ENCODE measurements around the gene SCGB1D2.

GRCh38 chr11:62253999-62254542, 12.0 kb downstream of the SCGB1D2 start:
- TF ChIP-seq ATF3 (IDR thresholded peaks at IDR 0.05): no peak
- TF ChIP-seq ATF3 (CRISPR knock-in tag; conservative IDR thresholded peaks at IDR 0.05): no peak
- TF ChIP-seq POLR2AphosphoS5 (IDR thresholded peaks at IDR 0.05; ENCODE audit: control insufficient read depth, insufficient read depth, low read depth, low read length): no peak
- no peak for TF ChIP-seq GTF2F1 (IDR thresholded peaks at IDR 0.05; ENCODE audit: low read depth, low read length)
- TF ChIP-seq SAFB2 (IDR thresholded peaks at IDR 0.05; ENCODE audit: borderline replicate concordance, low read depth, low read length, severe bottlenecking): no peak
- TF ChIP-seq POLR2B (IDR thresholded peaks at IDR 0.05; ENCODE audit: low read depth, partially characterized antibody): no peak

Data from K562 (cell line).